Measurements from ENCODE around the gene MTAP.
"Not testable (repeated sequence)": the region's sequence is repeated elsewhere in the genome, so short reads cannot be mapped to it uniquely, and the experiment has no call there.

The MTAP gene

DNA sequence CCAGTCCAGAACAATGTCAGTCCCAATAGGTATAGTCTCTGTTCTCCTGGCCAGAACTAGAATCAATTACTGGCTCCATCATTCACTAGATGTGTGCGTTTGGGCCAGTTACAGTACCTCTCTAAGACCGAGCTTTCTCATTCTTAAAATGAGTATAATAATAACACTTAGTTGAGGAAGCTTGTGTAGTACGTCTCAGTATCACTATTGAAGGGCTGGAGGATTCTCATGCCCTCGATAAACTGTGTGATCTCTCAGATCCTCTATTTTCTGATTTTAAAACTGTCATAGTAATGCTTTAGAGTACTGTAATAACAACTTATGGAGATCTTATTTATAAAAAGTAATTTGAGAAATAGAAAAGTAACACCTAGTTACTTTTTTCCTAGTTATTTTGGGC is 141.0 kb downstream of the MTAP start:
- H3K4me3 ChIP-seq = no peak overlapping the region
- TF ChIP-seq CTCF (IDR thresholded peaks at IDR 0.05) = no peak
- no peak for DNase-seq (ENCODE audit: low spot score)
- no peak overlapping the region for H3K27ac ChIP-seq

DNA sequence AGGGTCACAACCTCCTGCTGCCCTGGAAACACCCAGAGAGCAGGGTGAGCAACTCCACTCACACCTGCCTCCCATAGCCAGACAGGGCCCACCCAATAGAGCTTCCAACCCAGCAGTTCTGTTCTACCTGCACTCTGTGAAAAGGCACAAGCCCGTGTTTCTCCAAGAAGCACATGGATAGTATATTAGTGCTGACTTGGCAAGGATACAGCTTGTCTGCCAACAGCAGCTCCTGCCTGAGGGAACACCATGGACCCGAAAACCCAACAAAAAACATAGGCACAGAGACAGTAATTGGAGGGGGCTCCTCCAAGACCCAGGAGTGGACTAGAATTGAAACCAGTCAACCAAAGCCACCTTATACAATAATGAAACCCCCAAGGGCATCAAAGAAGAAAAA is 143.2 kb downstream of the MTAP start:
- Histone ChIP-seq H3K4me3 (no peak overlapping the region), H3K27ac (no peak overlapping the region)
- no peak for TF ChIP-seq CTCF (IDR thresholded peaks at IDR 0.05)
- no peak for DNase-seq (ENCODE audit: low spot score)

DNA sequence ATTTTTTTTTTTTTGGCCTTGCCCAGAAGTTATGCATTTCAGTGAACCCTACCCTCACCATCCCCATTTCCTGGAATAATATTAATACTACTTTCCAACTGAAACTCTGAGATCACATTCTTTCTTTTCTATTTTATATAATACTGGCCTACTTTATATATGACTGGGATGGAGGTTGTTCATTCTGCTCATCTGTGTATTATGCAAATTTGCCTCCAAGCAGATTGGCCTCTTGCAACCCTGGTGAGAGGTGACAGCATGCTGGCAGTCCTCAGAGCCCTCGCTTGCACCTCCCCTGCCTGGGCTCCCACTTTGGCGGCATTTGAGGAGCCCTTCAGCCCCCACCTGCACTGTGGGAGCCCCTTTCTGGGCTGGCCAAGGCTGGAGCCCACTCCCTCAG is 156.4 kb downstream of the MTAP start:
- no peak for TF ChIP-seq CTCF (IDR thresholded peaks at IDR 0.05)
- Histone ChIP-seq H3K27ac (no peak overlapping the region), H3K4me3 (no peak overlapping the region)
- no peak for DNase-seq (ENCODE audit: low spot score)

DNA sequence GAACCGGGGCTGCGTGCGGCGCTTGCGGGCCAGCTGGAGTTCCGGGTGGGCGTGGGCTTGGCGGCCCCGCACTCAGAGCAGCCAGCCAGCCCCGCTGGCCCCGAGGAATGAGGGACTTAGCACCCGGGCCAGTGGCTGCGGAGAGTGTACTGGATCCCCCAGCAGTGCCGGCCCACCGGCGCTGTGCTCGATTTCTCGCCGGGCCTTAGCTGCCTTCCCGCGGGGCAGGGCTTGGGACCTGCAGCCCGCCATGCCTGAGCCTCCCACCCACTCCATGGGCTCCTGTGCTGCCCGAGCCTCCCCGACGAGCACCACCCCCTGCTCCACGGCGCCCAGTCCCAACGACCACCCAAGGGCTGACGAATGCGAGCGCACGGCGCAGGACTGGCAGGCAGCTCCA is 156.8 kb downstream of the MTAP start:
- not testable (repeated sequence) for DNase-seq (ENCODE audit: low spot score); H3K27ac ChIP-seq; H3K4me3 ChIP-seq

DNA sequence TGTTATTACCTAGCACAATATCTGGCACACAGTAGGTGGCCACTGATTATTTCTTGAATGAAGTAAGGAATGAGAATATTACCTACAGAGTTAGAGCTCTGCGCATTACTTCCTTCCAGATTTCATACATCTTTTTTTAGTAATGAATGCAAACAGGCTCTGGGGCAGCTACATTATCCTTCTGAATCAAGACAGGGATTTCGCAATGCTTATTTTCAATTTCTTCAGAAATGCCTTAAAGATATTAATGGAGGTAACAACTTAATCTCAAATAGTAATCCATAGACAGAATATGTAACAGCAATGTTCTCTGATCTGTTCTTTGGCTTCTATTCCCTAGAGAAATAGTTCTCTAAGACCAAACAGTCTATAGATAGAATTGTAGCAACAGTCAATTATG is 159.1 kb downstream of the MTAP start:
- H3K4me3 ChIP-seq = no peak overlapping the region
- DNase-seq (ENCODE audit: low spot score) = no peak
- TF ChIP-seq CTCF (IDR thresholded peaks at IDR 0.05) = no peak
- H3K27ac ChIP-seq = no peak overlapping the region

GRCh38 chr9:21964925-21965385 is 162.5 kb downstream of the MTAP start:
- DNase-seq (ENCODE audit: low spot score) = no peak
- no peak for TF ChIP-seq CTCF (IDR thresholded peaks at IDR 0.05)
- no peak overlapping the region for H3K27ac ChIP-seq
- H3K4me3 ChIP-seq = peak overlapping the region; percentile 54

- DNase-seq (ENCODE audit: low spot score) = no peak
- TF ChIP-seq CTCF (IDR thresholded peaks at IDR 0.05) = no peak
- Histone ChIP-seq H3K27ac (no peak overlapping the region), H3K4me3 (peak overlapping the region; percentile 54)
Measured at GRCh38 chr9:21965401-21965951, 163.0 kb downstream of the MTAP start.

Measured in coronary artery (tissue), 2 donors.